Heart right ventricle (tissue), 16 donors: ENCODE results near the gene FAM171A1. TPM values are rescaled to one million over a fixed set of nuclear protein-coding genes. Genes with fewer than 3 reads are reported as not detected.

ENCODE experiments used
- ATAC-seq, 8 donors: fragments of 200-7000 bp; cut with Tn5 transposase; one replicate each; pipeline ENCODE4 v1.9.1; 2020; ENCODE audit warnings: mild to moderate bottlenecking in 8 of 8, moderate library complexity in 8 of 8, moderate number of reproducible peaks in 1 of 8
- DNase-seq, 2 donors: peaks; one replicate each; pipeline ENCODE4 v3.0.0-alpha.2; 2020
- H3K27ac ChIP-seq, 10 donors: fragments of 200-600 bp; sonication (generic) in 2 of 10; one replicate each; pipeline versions ENCODE4 v1.5.0 to v1.8.0; 2020 to 2022; ENCODE audit warnings: mild to moderate bottlenecking in 3 of 10
- H3K27me3 ChIP-seq, 7 donors: fragments of 200-600 bp; one replicate each; pipeline ENCODE4 v1.8.0; 2021 to 2022; ENCODE audit warnings: mild to moderate bottlenecking in 2 of 7
- H3K36me3 ChIP-seq, 9 donors: fragments of 200-600 bp; sonication (generic) in 1 of 9; one replicate each; pipeline versions ENCODE4 v1.5.0 to v1.8.0; 2020 to 2022; ENCODE audit warnings: mild to moderate bottlenecking in 2 of 9
- H3K4me1 ChIP-seq, 9 donors: fragments of 200-600 bp; sonication (generic) in 1 of 9; one replicate each; pipeline versions ENCODE4 v1.5.0 to v1.8.0; 2020 to 2022; ENCODE audit warnings: mild to moderate bottlenecking in 4 of 9
- H3K4me3 ChIP-seq, 10 donors: fragments of 200-600 bp; sonication (generic) in 2 of 10; one replicate each; pipeline versions ENCODE4 v1.5.0 to v1.8.0; 2020 to 2022; ENCODE audit warnings: mild to moderate bottlenecking in 7 of 10, moderate library complexity in 2 of 10
- H3K9me3 ChIP-seq, 11 donors: fragments of 200-600 bp in 10 of 11; sonication (generic) in 2 of 11; one replicate each; pipeline versions ENCODE4 v1.5.0 to v1.8.0; 2013 to 2022; ENCODE audit warnings: mild to moderate bottlenecking in 2 of 11, control low read depth in 1 of 11, moderate library complexity in 1 of 11
- CTCF ChIP-seq, 9 donors: fragments of 200-600 bp; sonication (generic) in 2 of 9; IDR thresholded peaks; one replicate each; pipeline versions ENCODE4 v1.5.0 to v1.8.0; 2021 to 2022; ENCODE audit warnings: antibody characterized with exemption in 9 of 9, mild to moderate bottlenecking in 5 of 9, moderate library complexity in 1 of 9
- WGBS, 2 donors: extraction: QIAGEN DNeasy Blood & Tissue Kit; methylation state at CpG; one replicate each; pipeline ENCODE4 v1.1.7; 2013; ENCODE audit warnings: inconsistent platforms in 1 of 2; 5-methylcytosine and 5-hydroxymethylcytosine counted together
- intact Hi-C, 10 donors: fragments of 100-400 bp; cut with DNase I; formaldehyde crosslinking; loops; one replicate each; pipeline versions ENCODE4 v1.11.1 to v1.14.2; 2022
- polyA plus RNA-seq, 2 donors: library from polyadenylated mRNA; stranded (reverse); fragments of 200-250 nt; gene quantifications; one replicate each; pipeline ENCODE4 v1.2.3, GENCODE V29; 2013
- total RNA-seq, 10 donors: library from RNA; stranded (reverse); fragmentation: NEBNext Ultra II Directional in 3 of 10; extraction: Animal tissue kit (Norgen Biotek cat#: 25700) in 3 of 10; gene quantifications; one replicate each; pipeline versions ENCODE4 v1.2.1 to v1.2.4, GENCODE V29; 2021 to 2023
- donor health status: Arrhythmogenic right ventricular cardiomyopathy.
- donor health status: ischemic (EF 13 %, LVEDD 7.1; RV severe dilation, severe dysfunction).
- donor health status: healthy with polysubstance abuse.
- donor health status: DM: no; HTN: yes; CAD: no.
- donor health status: DM: no; HTN: no; CAD: no.
- donor health status: ischemic (EF 25% LVEDD 6.9; RV normal size, moderate dysfunction).
- donor health status: ischemic (EF 25% LVEDD 5.7; RV mildly dilated, moderate dysfunction).
- donor health status: healthy.
- donor health status: DM: yes; HTN: yes; CAD: no.
- donor health status: Ischemic cardiomyopathy.
- donor health status: ischemic (EF 35%, LVEDD 5.7; RV mildly dilated, moderate dysfunction).
- donor health status: nonischemic (EF 11% LVEDD 7.7; RV severe dilation, severe dysfunction).
- donor health status: DM: yes; HTN: yes; CAD: no.
- donor health status: PGD.
- donor health status: ischemic (EF 29% LVEDD 5.4; RV normal size, mild dysfunction).
- donor health status: nonischemic (EF 23%, LVEDD 6.1; RV moderate dilation, normal function).

The FAM171A1 gene
- total and polyA plus RNA-seq, 12 donors = 3.5 to 10.5 (median 6.8) TPM

- Histone ChIP-seq H3K36me3 (peaks cover 0 to 19% (median 0%) of the 10 kb centered on the region in 9 donors), H3K27me3 (no peaks in the 10 kb centered on the region), H3K4me3 (no peak overlapping the region), H3K4me1 (no peaks in the 10 kb centered on the region), H3K9me3 (peaks cover 0 to 4% (median 0%) of the 10 kb centered on the region in 11 donors), H3K27ac (no peak overlapping the region)
- DNase-seq (no peak), ATAC-seq (no peak)
- intact Hi-C loops = no loop called here
- 85 to 86% methylated on average over 10 of the region's 10 CpGs for WGBS, 2 donors
- TF ChIP-seq CTCF (IDR thresholded peaks at IDR 0.05) = no peak
Measured at GRCh38 chr10:15222511-15222910, 148.6 kb downstream of the FAM171A1 start.

GRCh38 chr10:15220445-15220844, 150.6 kb downstream of the FAM171A1 start:
- Histone ChIP-seq H3K27me3 (no peaks in the 10 kb centered on the region), H3K27ac (no peak overlapping the region), H3K4me3 (no peak overlapping the region), H3K9me3 (peaks cover 0 to 4% (median 0%) of the 10 kb centered on the region in 11 donors), H3K4me1 (no peaks in the 10 kb centered on the region), H3K36me3 (peaks cover 0 to 19% (median 0%) of the 10 kb centered on the region in 9 donors)
- DNase-seq = no peak
- TF ChIP-seq CTCF (IDR thresholded peaks at IDR 0.05) = no peak
- ATAC-seq = no peak
- WGBS, 2 donors = 85 to 88% methylated on average over 3 of the region's 3 CpGs
- intact Hi-C loops = no loop called here

- Histone ChIP-seq H3K27me3 (no peaks in the 10 kb centered on the region), H3K27ac (no peak overlapping the region), H3K36me3 (peaks cover 0 to 41% (median 0%) of the 10 kb centered on the region in 9 donors), H3K4me1 (no peaks in the 10 kb centered on the region), H3K4me3 (no peak overlapping the region), H3K9me3 (no peaks in the 10 kb centered on the region)
- no peak for TF ChIP-seq CTCF (IDR thresholded peaks at IDR 0.05)
- intact Hi-C loops = no loop called here
- ATAC-seq = no peak
- WGBS, 2 donors = 95% methylated on average over 6 of the region's 6 CpGs
- DNase-seq = no peak
Measured at GRCh38 chr10:15216700-15217099, 154.4 kb downstream of the FAM171A1 start.

- ATAC-seq (no peak), DNase-seq (no peak)
- 88 to 90% methylated on average over 17 of the region's 17 CpGs for WGBS, 2 donors
- Histone ChIP-seq H3K4me1 (peaks cover 0 to 11% (median 5%) of the 10 kb centered on the region in 9 donors), H3K27ac (no peak overlapping the region), H3K36me3 (peaks cover 0 to 33% (median 0%) of the 10 kb centered on the region in 9 donors), H3K27me3 (peaks cover 0 to 3% (median 0%) of the 10 kb centered on the region in 7 donors), H3K4me3 (no peak overlapping the region), H3K9me3 (no peaks in the 10 kb centered on the region)
- TF ChIP-seq CTCF (IDR thresholded peaks at IDR 0.05) = no peak
- intact Hi-C loops = loop anchor here in 1 of 10 donors (5.0 kb wide), 1 partner anchor 158 kb away; the partner anchor contains the start of gene FAM171A1
Measured at GRCh38 chr10:15214237-15214636, 156.9 kb downstream of the FAM171A1 start.
